CD4-positive, alpha-beta T cell treated with Interleukin-12 subunit alpha and Interleukin-12 subunit beta, for 1 hour (primary cell): ENCODE measurements around the gene BDH1.
A peak's percentile ranks its signal among the peaks of the same experiment; 100 is the strongest.
"Not testable (repeated sequence)": the region's sequence is repeated elsewhere in the genome, so short reads cannot be mapped to it uniquely, and the experiment has no call there.

Experiments
- DNase-seq: peaks from one replicate; pipeline ENCODE4 v3.0.0-alpha.2; 2020

The BDH1 gene

GRCh38 chr3:197555281-197556261 is at the start of gene BDH1:
TSS of gene BDH1 (minus strand) at chr3:197555968. CDS start at chr3:197546443, 9,525 bp downstream.
- DNase-seq = peak; percentile 52

- DNase-seq = no peak
These were observed 47.7 kb upstream of the BDH1 start for GRCh38 chr3:197603317-197603933.

- DNase-seq = not testable (repeated sequence)
These were observed 46.6 kb upstream of the BDH1 start for GRCh38 chr3:197602351-197602750.

- not testable (repeated sequence) for DNase-seq
These were observed 45.7 kb upstream of the BDH1 start for GRCh38 chr3:197601566-197601840.

GRCh38 chr3:197600796-197601565 is 45.2 kb upstream of the BDH1 start:
- DNase-seq = no peak

- DNase-seq = peak; percentile 85
These were observed 43.5 kb upstream of the BDH1 start for GRCh38 chr3:197599089-197599765.

GRCh38 chr3:197598404-197598980 is 42.7 kb upstream of the BDH1 start:
- no peak for DNase-seq

GRCh38 chr3:197597335-197597734 is 41.6 kb upstream of the BDH1 start:
- DNase-seq = no peak

GRCh38 chr3:197595470-197596185 is 39.9 kb upstream of the BDH1 start:
- no peak for DNase-seq

- no peak for DNase-seq
These were observed 37.2 kb upstream of the BDH1 start for GRCh38 chr3:197593046-197593380.

GRCh38 chr3:197592361-197593045 is 36.7 kb upstream of the BDH1 start:
- DNase-seq = no peak

- no peak for DNase-seq
These were observed 36.0 kb upstream of the BDH1 start for GRCh38 chr3:197591816-197592215.

GRCh38 chr3:197590313-197590962 is 34.7 kb upstream of the BDH1 start:
- DNase-seq = no peak

GRCh38 chr3:197589545-197589944 is 33.8 kb upstream of the BDH1 start:
- DNase-seq = no peak

GRCh38 chr3:197586768-197587167 is 31.0 kb upstream of the BDH1 start:
- not testable (repeated sequence) for DNase-seq

GRCh38 chr3:197586181-197586580 is 30.4 kb upstream of the BDH1 start:
- DNase-seq = no peak

GRCh38 chr3:197584733-197585132 is 29.0 kb upstream of the BDH1 start:
- DNase-seq = no peak

- no peak for DNase-seq
These were observed 27.6 kb upstream of the BDH1 start for GRCh38 chr3:197583371-197583770.

- no peak for DNase-seq
These were observed 24.5 kb upstream of the BDH1 start for GRCh38 chr3:197580253-197580691.

GRCh38 chr3:197578376-197578775 is 22.6 kb upstream of the BDH1 start:
- no peak for DNase-seq
